ENCODE results near the gene INPP5A.
"Not testable (repeated sequence)": the region's sequence is repeated elsewhere in the genome, so short reads cannot be mapped to it uniquely, and the experiment has no call there.

The INPP5A gene

GRCh38 chr10:132752378-132752777, 214.8 kb downstream of the INPP5A start:
- no peak for DNase-seq

- DNase-seq, result no peak
Measured at GRCh38 chr10:132752961-132753360, 215.4 kb downstream of the INPP5A start.

- no peak for DNase-seq
Measured at GRCh38 chr10:132753596-132753995, 216.0 kb downstream of the INPP5A start.

GRCh38 chr10:132754071-132754470, 216.5 kb downstream of the INPP5A start:
- DNase-seq, result no peak

GRCh38 chr10:132755166-132755711, 217.7 kb downstream of the INPP5A start:
- DNase-seq, result no peak

GRCh38 chr10:132756591-132756990, 219.0 kb downstream of the INPP5A start:
- no peak for DNase-seq

- DNase-seq, result no peak
Measured at GRCh38 chr10:132757171-132757570, 219.6 kb downstream of the INPP5A start.

- DNase-seq, result no peak
Measured at GRCh38 chr10:132758865-132759264, 221.3 kb downstream of the INPP5A start.

- DNase-seq, result no peak
Measured at GRCh38 chr10:132761395-132762060, 223.9 kb downstream of the INPP5A start.

- no peak for DNase-seq
Measured at GRCh38 chr10:132762267-132762666, 224.7 kb downstream of the INPP5A start.

GRCh38 chr10:132763545-132763944, 226.0 kb downstream of the INPP5A start:
- no peak for DNase-seq

GRCh38 chr10:132764108-132764507, 226.5 kb downstream of the INPP5A start:
- DNase-seq, result no peak

- DNase-seq, result no peak
Measured at GRCh38 chr10:132765435-132765834, 227.8 kb downstream of the INPP5A start.

- DNase-seq, result no peak
Measured at GRCh38 chr10:132766291-132766690, 228.7 kb downstream of the INPP5A start.

GRCh38 chr10:132768346-132769248, 231.0 kb downstream of the INPP5A start:
- DNase-seq, result no peak

GRCh38 chr10:132770061-132771021, 232.8 kb downstream of the INPP5A start:
- DNase-seq, result no peak

GRCh38 chr10:132772816-132773215, 235.2 kb downstream of the INPP5A start:
- DNase-seq, result not testable (repeated sequence)

GRCh38 chr10:132774181-132774901, 236.8 kb downstream of the INPP5A start:
- DNase-seq, result peak; percentile 15

- DNase-seq, result peak; percentile 9
Measured at GRCh38 chr10:132774902-132775863, 237.6 kb downstream of the INPP5A start.

GRCh38 chr10:132776186-132776585, 238.6 kb downstream of the INPP5A start:
- no peak for DNase-seq

GRCh38 chr10:132776821-132777220, 239.2 kb downstream of the INPP5A start:
- no peak for DNase-seq

Measured in NCI-H2227 treated with DMSO at 0.1 percent for 48 hours (cell line).